ENCODE data around the gene PCDHGB7. TPM values are rescaled to one million over a fixed set of nuclear protein-coding genes. Genes with fewer than 3 reads are reported as not detected.

Gene PCDHGB7
- total and polyA plus RNA-seq, 10 of the 15 experiments (the other 5 are each of a cell fraction or from before 2014, with no cell fraction given): 0.27 to 1.3 (median 0.54) TPM; not detected in 2

DNA sequence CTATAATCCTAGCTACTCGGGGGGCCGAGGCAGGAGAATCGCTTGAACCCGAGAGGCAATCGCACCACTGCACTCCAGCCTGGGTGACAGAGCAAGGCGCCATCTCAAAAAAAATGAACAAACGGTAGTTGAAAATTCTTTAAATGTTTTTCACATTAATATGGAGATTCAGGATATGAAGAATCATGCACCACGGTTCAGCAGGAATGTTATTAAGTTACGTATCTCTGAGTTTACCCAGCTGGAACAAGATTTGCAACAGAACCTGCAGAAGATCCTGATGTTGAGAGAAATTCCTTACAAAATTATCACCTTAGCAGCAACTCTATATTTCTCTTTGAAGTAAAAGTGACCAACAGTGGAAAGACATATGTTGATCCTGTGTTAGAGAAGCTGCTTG lies 22.9 kb downstream of the PCDHGB7 start (continued):
- TF ChIP-seq GABPA (IDR thresholded peaks at IDR 0.05; ENCODE audit: low read depth): no peak
- no peak for TF ChIP-seq NR2F1 (conservative IDR thresholded peaks at IDR 0.05)
- TF ChIP-seq, protein P1, sequence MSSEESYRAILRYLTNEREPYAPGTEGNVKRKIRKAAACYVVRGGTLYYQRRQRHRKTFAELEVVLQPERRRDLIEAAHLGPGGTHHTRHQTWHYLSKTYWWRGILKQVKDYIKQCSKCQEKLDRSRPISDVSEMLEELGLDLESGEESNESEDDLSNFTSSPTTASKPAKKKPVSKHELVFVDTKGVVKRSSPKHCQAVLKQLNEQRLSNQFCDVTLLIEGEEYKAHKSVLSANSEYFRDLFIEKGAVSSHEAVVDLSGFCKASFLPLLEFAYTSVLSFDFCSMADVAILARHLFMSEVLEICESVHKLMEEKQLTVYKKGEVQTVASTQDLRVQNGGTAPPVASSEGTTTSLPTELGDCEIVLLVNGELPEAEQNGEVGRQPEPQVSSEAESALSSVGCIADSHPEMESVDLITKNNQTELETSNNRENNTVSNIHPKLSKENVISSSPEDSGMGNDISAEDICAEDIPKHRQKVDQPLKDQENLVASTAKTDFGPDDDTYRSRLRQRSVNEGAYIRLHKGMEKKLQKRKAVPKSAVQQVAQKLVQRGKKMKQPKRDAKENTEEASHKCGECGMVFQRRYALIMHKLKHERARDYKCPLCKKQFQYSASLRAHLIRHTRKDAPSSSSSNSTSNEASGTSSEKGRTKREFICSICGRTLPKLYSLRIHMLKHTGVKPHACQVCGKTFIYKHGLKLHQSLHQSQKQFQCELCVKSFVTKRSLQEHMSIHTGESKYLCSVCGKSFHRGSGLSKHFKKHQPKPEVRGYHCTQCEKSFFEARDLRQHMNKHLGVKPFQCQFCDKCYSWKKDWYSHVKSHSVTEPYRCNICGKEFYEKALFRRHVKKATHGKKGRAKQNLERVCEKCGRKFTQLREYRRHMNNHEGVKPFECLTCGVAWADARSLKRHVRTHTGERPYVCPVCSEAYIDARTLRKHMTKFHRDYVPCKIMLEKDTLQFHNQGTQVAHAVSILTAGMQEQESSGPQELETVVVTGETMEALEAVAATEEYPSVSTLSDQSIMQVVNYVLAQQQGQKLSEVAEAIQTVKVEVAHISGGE (CRISPR knock-in tag; IDR thresholded peaks at IDR 0.05): no peak

DNA sequence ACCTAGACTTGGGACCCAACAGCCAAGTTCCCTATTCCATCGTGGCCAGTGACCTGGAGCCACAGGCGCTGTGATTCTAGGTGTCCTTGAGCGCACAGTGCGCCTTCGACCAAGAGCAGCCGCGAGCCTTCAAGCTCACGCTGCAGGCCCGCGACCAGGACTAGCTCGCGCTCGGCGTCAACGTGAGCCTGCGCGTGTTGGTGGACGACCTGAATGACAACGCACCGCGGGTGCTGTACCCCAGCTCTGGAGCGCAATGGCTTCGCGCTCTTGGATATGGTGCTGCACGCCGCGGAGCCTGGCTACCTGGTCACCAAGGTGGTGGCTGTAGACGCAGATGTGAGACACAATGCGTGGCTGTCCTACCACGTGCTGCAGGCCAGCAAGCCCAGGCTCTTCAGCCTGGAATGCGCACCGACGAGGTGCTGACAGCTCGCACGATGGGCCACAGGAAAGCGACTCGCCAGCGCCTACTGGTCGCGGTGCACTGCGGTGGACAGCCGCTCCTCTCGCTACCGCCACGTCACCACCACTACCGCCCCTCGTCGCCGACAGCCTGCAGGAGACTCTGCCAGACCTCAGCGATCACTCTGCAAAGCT lies 24.2 kb downstream of the PCDHGB7 start:
- TF ChIP-seq, protein P2, sequence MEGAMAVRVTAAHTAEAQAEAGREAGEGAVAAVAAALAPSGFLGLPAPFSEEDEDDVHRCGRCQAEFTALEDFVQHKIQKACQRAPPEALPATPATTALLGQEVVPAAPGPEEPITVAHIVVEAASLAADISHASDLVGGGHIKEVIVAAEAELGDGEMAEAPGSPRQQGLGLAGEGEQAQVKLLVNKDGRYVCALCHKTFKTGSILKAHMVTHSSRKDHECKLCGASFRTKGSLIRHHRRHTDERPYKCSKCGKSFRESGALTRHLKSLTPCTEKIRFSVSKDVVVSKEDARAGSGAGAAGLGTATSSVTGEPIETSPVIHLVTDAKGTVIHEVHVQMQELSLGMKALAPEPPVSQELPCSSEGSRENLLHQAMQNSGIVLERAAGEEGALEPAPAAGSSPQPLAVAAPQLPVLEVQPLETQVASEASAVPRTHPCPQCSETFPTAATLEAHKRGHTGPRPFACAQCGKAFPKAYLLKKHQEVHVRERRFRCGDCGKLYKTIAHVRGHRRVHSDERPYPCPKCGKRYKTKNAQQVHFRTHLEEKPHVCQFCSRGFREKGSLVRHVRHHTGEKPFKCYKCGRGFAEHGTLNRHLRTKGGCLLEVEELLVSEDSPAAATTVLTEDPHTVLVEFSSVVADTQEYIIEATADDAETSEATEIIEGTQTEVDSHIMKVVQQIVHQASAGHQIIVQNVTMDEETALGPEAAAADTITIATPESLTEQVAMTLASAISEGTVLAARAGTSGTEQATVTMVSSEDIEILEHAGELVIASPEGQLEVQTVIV (IDR thresholded peaks at IDR 0.05; ENCODE audit: borderline replicate concordance, partially characterized antibody): no peak
- TF ChIP-seq, protein P3, sequence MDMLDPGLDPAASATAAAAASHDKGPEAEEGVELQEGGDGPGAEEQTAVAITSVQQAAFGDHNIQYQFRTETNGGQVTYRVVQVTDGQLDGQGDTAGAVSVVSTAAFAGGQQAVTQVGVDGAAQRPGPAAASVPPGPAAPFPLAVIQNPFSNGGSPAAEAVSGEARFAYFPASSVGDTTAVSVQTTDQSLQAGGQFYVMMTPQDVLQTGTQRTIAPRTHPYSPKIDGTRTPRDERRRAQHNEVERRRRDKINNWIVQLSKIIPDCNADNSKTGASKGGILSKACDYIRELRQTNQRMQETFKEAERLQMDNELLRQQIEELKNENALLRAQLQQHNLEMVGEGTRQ (IDR thresholded peaks at IDR 0.05; ENCODE audit: borderline replicate concordance, low read depth, low read length): no peak
- intact Hi-C loops (cut with micrococcal nuclease; ENCODE audit: unreplicated experiment) (no loop called here), in situ Hi-C loops (cut with MboI) (no loop called here)
- WGBS (ENCODE audit: insufficient coverage, insufficient replicate concordance, low lambda C conversion rate, missing lambda C conversion rate): 96% methylated on average over 48 of the region's 50 CpGs
- SMC1A ChIA-PET (ENCODE audit: uncharacterized antibody, unreplicated experiment): no interaction called here
- Histone ChIP-seq H3K27me3 (replicated peaks in 1 of 2; ENCODE audit: control insufficient read depth in 2 of 2, insufficient read depth in 2 of 2, low read length in 1 of 2) (no peaks in the 10 kb centered on the region), H2AFZ (ENCODE audit: control insufficient read depth, low read depth, low read length) (no peak overlapping the region), H3K4me3 (no peak overlapping the region), H3K9me3 (replicated peaks; ENCODE audit: control insufficient read depth, insufficient read depth, low read length) (no peaks in the 10 kb centered on the region; the same call in 2 of the 3 replicates), H3K9ac (ENCODE audit: control insufficient read depth, insufficient read depth, low read length) (no peak overlapping the region), H3K27ac (ENCODE audit: control insufficient read depth, insufficient read depth) (no peak overlapping the region), H3K4me2 (ENCODE audit: control insufficient read depth, insufficient read depth) (no peak overlapping the region), H3K4me1 (ENCODE audit: control insufficient read depth, insufficient read depth, low read length) (no peaks in the 10 kb centered on the region), H3K79me2 (ENCODE audit: control insufficient read depth, insufficient read depth, low read length) (no peaks in the 10 kb centered on the region), H4K20me1 (ENCODE audit: control insufficient read depth, insufficient read depth) (no peaks in the 10 kb centered on the region), H3K36me3 (ENCODE audit: control insufficient read depth in 2 of 2, insufficient read depth in 2 of 2, low read length in 1 of 2) (no peaks in the 10 kb centered on the region)
- no TSS peak for BruUV-seq (replicated peaks)
- CTCF ChIA-PET: interaction anchor here (1.0 to 2.2 kb wide), 2 partner anchors 21 to 34 kb away, joined by 3 to 8 read pairs; partner anchors contain the start of genes PCDHGA11 and PCDHGC3
- ATAC-seq (no peak), DNase-seq (ENCODE audit: low read depth, low spot score) (no peak), FAIRE-seq (no peak)
- RAD21 ChIA-PET (ENCODE audit: unreplicated experiment): no interaction called here
- POLR2A ChIA-PET: no interaction called here
